ENCODE results near the gene RPH3AL.

GRCh38 chr17:306116-306515 lies 46.5 kb downstream of the RPH3AL start:
- TF ChIP-seq CTCF (IDR thresholded peaks at IDR 0.05 in 8 of 11, conservative IDR thresholded peaks at IDR 0.05 in 3 of 11) (no peak), POLR2A (IDR thresholded peaks at IDR 0.05) (no peak), POLR2AphosphoS5 (IDR thresholded peaks at IDR 0.05) (no peak)
